HEK293 (cell line): ENCODE data around the gene GRIA1.

Experiments used
- CTCF ChIA-PET: fragments of 350-600 bp; formaldehyde crosslinking; extraction: SDS; loops from one replicate; lab custom pipeline; 2021; ENCODE audit warnings: antibody characterized with exemption; lab: Yijun Ruan, JAX
- POLR2A ChIA-PET: fragments of 300-600 bp; formaldehyde crosslinking; extraction: SDS; loops from one replicate; lab custom pipeline; 2020; ENCODE audit warnings: antibody characterized with exemption, inconsistent platforms; lab: Yijun Ruan, JAX
- H3K27ac ChIP-seq: fragments of 200-500 bp; sonication (Bioruptor generic); 2 replicates; pipeline ENCODE4 v1.5.1; 2014; ENCODE audit warnings: low read depth, low read length, control low read depth, inconsistent platforms; ENCODE audit errors: extremely low read depth
- H3K36me3 ChIP-seq, 2 experiments: fragments of 200-500 bp in 1 of 2; sonication (Bioruptor generic) in 1 of 2; 1 replicate in 1 of 2; 2 replicates in 1 of 2; pipeline ENCODE4 v1.5.1; 2014 to 2017; ENCODE audit warnings: inconsistent platforms in 2 of 2, low read length in 2 of 2; ENCODE audit not compliant: control insufficient read depth in 2 of 2, insufficient read depth in 1 of 2
- H3K4me1 ChIP-seq: fragments of 200-500 bp; sonication (Bioruptor generic); 2 replicates; pipeline ENCODE4 v1.5.1; 2014; ENCODE audit warnings: mild to moderate bottlenecking, low read length, inconsistent platforms; ENCODE audit not compliant: control insufficient read depth, insufficient read depth
- H3K4me3 ChIP-seq: 2 replicates; pipeline ENCODE4 v1.5.1; 2011; ENCODE audit warnings: low read depth, mild to moderate bottlenecking, control low read depth, low read length, moderate library complexity
- H3K9me3 ChIP-seq: fragments of 200-500 bp; sonication (Bioruptor generic); 2 replicates; pipeline ENCODE4 v1.5.1; 2014; ENCODE audit warnings: low read depth, low read length, inconsistent platforms; ENCODE audit not compliant: control insufficient read depth, insufficient read depth
- EGR2 ChIP-seq: fragments of 450-650 bp; formaldehyde crosslinking; IDR thresholded peaks from 2 replicates; pipeline ENCODE4 v1.5.1; 2016; ENCODE audit warnings: low read depth, missing biosample characterization, missing genetic modification characterization
- FEZF1 ChIP-seq: fragments of 450-650 bp; formaldehyde crosslinking; IDR thresholded peaks from 2 replicates; pipeline ENCODE4 v1.5.1; 2016; ENCODE audit warnings: missing biosample characterization, missing genetic modification characterization
- PRDM6 ChIP-seq: fragments of 450-650 bp; formaldehyde crosslinking; IDR thresholded peaks from 2 replicates; pipeline ENCODE4 v1.5.1; 2017; ENCODE audit warnings: missing biosample characterization, missing genetic modification characterization
- ZBTB1 ChIP-seq: fragments of 450-650 bp; formaldehyde crosslinking; IDR thresholded peaks from 2 replicates; pipeline ENCODE4 v1.5.1; 2016; ENCODE audit warnings: missing biosample characterization, missing genetic modification characterization
- ZEB2 ChIP-seq: fragments of 450-650 bp; formaldehyde crosslinking; IDR thresholded peaks from 2 replicates; pipeline ENCODE4 v1.5.1; 2016; ENCODE audit warnings: missing biosample characterization, missing genetic modification characterization
- ZFP69B ChIP-seq: fragments of 450-650 bp; formaldehyde crosslinking; IDR thresholded peaks from 2 replicates; pipeline ENCODE4 v1.5.1; 2016; ENCODE audit warnings: missing biosample characterization, missing genetic modification characterization
- ZNF169 ChIP-seq: fragments of 450-650 bp; formaldehyde crosslinking; IDR thresholded peaks from 2 replicates; pipeline ENCODE4 v1.5.1; 2016; ENCODE audit warnings: missing biosample characterization, missing genetic modification characterization
- ZNF19 ChIP-seq: fragments of 450-650 bp; formaldehyde crosslinking; IDR thresholded peaks from 2 replicates; pipeline ENCODE4; 2016; ENCODE audit warnings: missing biosample characterization, missing genetic modification characterization, low read depth
- ZNF2 ChIP-seq: fragments of 450-650 bp; formaldehyde crosslinking; IDR thresholded peaks from 2 replicates; pipeline ENCODE4 v1.5.1; 2016; ENCODE audit warnings: missing biosample characterization, missing genetic modification characterization
- ZNF202 ChIP-seq: fragments of 450-650 bp; formaldehyde crosslinking; IDR thresholded peaks from 2 replicates; pipeline ENCODE4 v1.5.1; 2016; ENCODE audit warnings: missing biosample characterization, missing genetic modification characterization, borderline replicate concordance
- ZNF354C ChIP-seq: fragments of 450-650 bp; formaldehyde crosslinking; IDR thresholded peaks from 2 replicates; pipeline ENCODE4 v1.5.1; 2016; ENCODE audit warnings: missing biosample characterization, missing genetic modification characterization, low read depth, borderline replicate concordance
- ZNF48 ChIP-seq: fragments of 450-650 bp; formaldehyde crosslinking; IDR thresholded peaks from 2 replicates; pipeline ENCODE4 v1.5.1; 2016; ENCODE audit warnings: missing biosample characterization, missing genetic modification characterization
- ZNF501 ChIP-seq: fragments of 450-650 bp; formaldehyde crosslinking; IDR thresholded peaks from 2 replicates; pipeline ENCODE4 v1.5.1; 2016; ENCODE audit warnings: missing biosample characterization, missing genetic modification characterization
- ZNF701 ChIP-seq: fragments of 450-650 bp; formaldehyde crosslinking; IDR thresholded peaks from 2 replicates; pipeline ENCODE4 v1.5.1; 2016; ENCODE audit warnings: missing biosample characterization, missing genetic modification characterization

Gene GRIA1

GRCh38 chr5:153486771-153487170 lies 3.7 kb upstream of the GRIA1 start (continued):
- TF ChIP-seq EGR2 (no peak), ZNF19 (tag by site-specific recombination) (no peak), ZNF354C (tag by site-specific recombination) (no peak)

GRCh38 chr5:153489611-153490010 lies 859 bp upstream of the GRIA1 start:
- Histone ChIP-seq H3K9me3 (no peaks in the 10 kb centered on the region), H3K27ac (no peak overlapping the region), H3K4me3 (no peak overlapping the region), H3K4me1 (no peaks in the 10 kb centered on the region; the same call in 1 of the 2 replicates), H3K36me3 (no peaks in the 10 kb centered on the region)
- ChIA-PET CTCF (interaction anchor here (0.6 to 1.5 kb wide), 4 partner anchors 11 to 793 kb away, joined by 3 to 7 read pairs (median 4); no protein-coding TSS in a partner anchor), POLR2A (no interaction called here)
- TF ChIP-seq ZNF501 (no peak), ZNF701 (tag by site-specific recombination) (no peak)
- TF ChIP-seq, all 188 proteins: peak for 0

DNA sequence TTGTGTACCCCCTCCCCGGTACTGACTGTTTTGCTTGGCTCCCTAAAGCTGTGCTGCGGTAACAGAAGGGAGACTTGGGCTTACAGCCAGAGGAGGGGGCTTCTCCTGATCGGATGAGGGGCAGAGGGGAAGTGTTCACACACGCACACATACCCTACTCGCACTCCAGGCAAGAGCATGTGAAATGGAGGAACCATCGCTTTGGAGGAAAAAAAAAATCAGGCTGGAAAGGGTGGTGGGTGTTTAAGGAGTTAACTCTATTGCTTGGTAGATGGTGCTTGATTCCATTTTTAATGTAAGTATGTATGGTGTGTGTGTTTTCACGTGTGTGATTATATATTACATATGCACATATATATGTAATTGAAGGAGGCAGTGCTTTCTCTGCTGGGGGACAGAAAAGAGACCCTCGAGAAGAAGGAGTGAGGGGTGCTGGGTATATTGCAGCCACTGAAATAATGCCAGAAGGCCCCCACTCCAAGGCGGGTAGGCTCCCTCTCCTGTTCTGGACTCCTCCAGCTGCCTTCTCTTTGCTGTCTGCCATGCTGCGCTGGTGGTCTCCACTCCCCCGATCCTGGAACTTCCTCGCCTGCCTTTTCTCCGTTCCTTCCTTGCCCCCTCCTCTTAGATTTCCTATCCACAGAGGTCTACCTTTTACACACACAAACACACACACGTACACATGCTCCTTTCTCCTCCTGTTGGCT lies 721 bp downstream of the GRIA1 start:
- ChIA-PET POLR2A (no interaction called here), CTCF (no interaction called here)
- no peak overlapping the region for H3K4me3 ChIP-seq

DNA sequence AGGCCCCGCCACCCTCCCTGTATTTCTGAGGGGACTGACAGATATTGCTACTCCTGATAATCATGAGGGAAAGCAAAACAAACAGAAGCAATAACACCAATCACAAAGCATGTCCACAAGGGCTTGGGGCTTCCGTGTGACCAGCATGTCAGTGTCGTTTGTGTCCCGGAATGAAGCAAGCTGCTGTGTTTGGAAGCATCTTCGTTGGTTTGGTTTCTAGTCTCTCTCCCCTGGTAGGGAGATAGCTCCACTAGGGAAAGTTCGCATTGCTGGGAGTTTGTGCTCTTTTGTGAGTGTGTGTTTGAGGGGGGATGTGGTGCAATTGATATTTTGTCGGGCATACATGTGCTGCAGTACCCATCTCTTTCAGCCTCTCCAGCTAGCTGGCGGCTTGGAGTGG lies 1.4 kb downstream of the GRIA1 start:
- no peaks in the 10 kb centered on the region for H3K9me3 ChIP-seq
- H3K36me3 ChIP-seq = no peaks in the 10 kb centered on the region
- H3K4me1 ChIP-seq = no peaks in the 10 kb centered on the region; the same call in 1 of the 2 replicates
- H3K27ac ChIP-seq = no peak overlapping the region
- POLR2A ChIA-PET = no interaction called here
- no peak overlapping the region for H3K4me3 ChIP-seq
- CTCF ChIA-PET = interaction anchor here (0.6 kb wide), 1 partner anchor 264 kb away, joined by 7 read pairs; no protein-coding TSS in a partner anchor
- TF ChIP-seq ZFP69B (tag by site-specific recombination) (no peak), ZNF202 (tag by site-specific recombination) (no peak), ZNF19 (tag by site-specific recombination) (no peak), FEZF1 (tag by site-specific recombination) (no peak)

More for the DNA sequence above, 721 bp downstream of the GRIA1 start:
- H3K4me1 ChIP-seq = no peaks in the 10 kb centered on the region; the same call in 1 of the 2 replicates
- H3K27ac ChIP-seq = no peak overlapping the region
- no peak for TF ChIP-seq ZEB2
- TF ChIP-seq ZNF48 (tag by site-specific recombination) = no peak
- no peak for TF ChIP-seq ZNF169 (tag by site-specific recombination)
- no peaks in the 10 kb centered on the region for H3K36me3 ChIP-seq
- no peaks in the 10 kb centered on the region for H3K9me3 ChIP-seq

DNA sequence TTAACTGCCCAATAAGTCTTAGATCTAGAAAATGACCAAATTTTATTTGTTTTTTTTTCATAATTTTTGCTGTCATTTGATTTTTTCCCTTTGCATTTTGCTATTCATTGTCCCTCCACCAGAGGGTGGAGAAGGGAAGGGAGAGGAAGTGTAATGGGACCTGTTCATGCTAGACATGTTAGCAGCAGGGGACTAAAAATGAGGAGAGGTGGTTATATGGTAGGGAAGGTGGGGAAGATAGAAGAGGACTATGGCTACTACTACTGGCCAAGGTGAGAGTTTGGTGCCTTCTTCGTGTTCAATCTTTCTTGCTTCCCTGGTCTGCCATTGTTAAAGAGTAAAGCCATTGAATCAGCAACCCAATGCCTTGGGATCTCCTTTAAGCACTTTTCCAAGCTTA lies 6.4 kb downstream of the GRIA1 start:
- no peak overlapping the region for H3K27ac ChIP-seq
- CTCF ChIA-PET = interaction anchor here (0.8 to 4.6 kb wide), 7 partner anchors 9 to 965 kb away, joined by 3 to 47 read pairs (median 4); no protein-coding TSS in a partner anchor
- no peaks in the 10 kb centered on the region for H3K4me1 ChIP-seq
- POLR2A ChIA-PET = no interaction called here
- H3K9me3 ChIP-seq = no peaks in the 10 kb centered on the region
- TF ChIP-seq ZBTB1 (no peak), ZNF2 (tag by site-specific recombination) (no peak), PRDM6 (no peak)
- H3K4me3 ChIP-seq = no peak overlapping the region
- H3K36me3 ChIP-seq = no peaks in the 10 kb centered on the region
